MCF 10A (cell line): ENCODE measurements around the gene TNFAIP8L3. TPM values are rescaled to one million over a fixed set of nuclear protein-coding genes. Genes with fewer than 3 reads are reported as not detected.
A peak's percentile ranks its signal among the peaks of the same experiment; 100 is the strongest.

ENCODE experiments used
- BruUV-seq: library from RNA; stranded (reverse); fragments of 400-500 nt; replicated peaks from 2 replicates; lab custom pipeline; 2021; lab: Mats Ljungman, UMichigan
- CTCF ChIA-PET: fragments of 300-600 bp; sonication (Branson Sonifier 250); formaldehyde crosslinking; extraction: SDS; loops from one replicate; lab custom pipeline; 2021; ENCODE audit warnings: antibody characterized with exemption, inconsistent platforms; lab: Yijun Ruan, JAX
- POLR2A ChIA-PET: fragments of 300-600, 350-650 bp; sonication (Branson Sonifier 250); formaldehyde crosslinking; extraction: SDS; loops from one replicate; lab custom pipeline; 2020; ENCODE audit warnings: antibody characterized with exemption, inconsistent platforms; lab: Yijun Ruan, JAX
- DNase-seq: peaks from one replicate; pipeline ENCODE4 v3.0.0-alpha.2; 2018; ENCODE audit not compliant: unreplicated experiment
- H3K27ac Mint-ChIP-seq: one replicate; pipeline ENCODE4 v1.8.0; 2022; ENCODE audit warnings: mild to moderate bottlenecking, low read depth, mixed read lengths; ENCODE audit not compliant: unreplicated experiment
- H3K27me3 Mint-ChIP-seq: one replicate; pipeline ENCODE4 v1.8.0; 2022; ENCODE audit warnings: mixed read lengths; ENCODE audit not compliant: insufficient read depth, unreplicated experiment
- H3K36me3 Mint-ChIP-seq: one replicate; pipeline ENCODE4 v1.8.0; 2022; ENCODE audit warnings: mild to moderate bottlenecking, moderate library complexity, mixed read lengths; ENCODE audit not compliant: insufficient read depth, unreplicated experiment
- H3K4me1 Mint-ChIP-seq: one replicate; pipeline ENCODE4 v1.8.0; 2022; ENCODE audit warnings: mixed read lengths; ENCODE audit not compliant: insufficient read depth, unreplicated experiment
- H3K4me3 Mint-ChIP-seq: one replicate; pipeline ENCODE4 v1.8.0; 2022; ENCODE audit warnings: mild to moderate bottlenecking, moderate library complexity, mixed read lengths; ENCODE audit not compliant: unreplicated experiment
- H3K9me3 Mint-ChIP-seq: one replicate; pipeline ENCODE4 v1.8.0; 2022; ENCODE audit warnings: mixed read lengths; ENCODE audit not compliant: unreplicated experiment
- intact Hi-C: fragments of 100-400 bp; cut with micrococcal nuclease; formaldehyde crosslinking; loops from 2 replicates; pipeline ENCODE4 v1.14.1; 2022
- total RNA-seq: library from RNA; stranded (reverse); gene quantifications from 2 replicates; pipeline ENCODE4 v1.2.3, GENCODE V29; 2022
- TF ChIP-seq, protein P1 (sequence below): fragments of 200-600 bp; IDR thresholded peaks from one replicate; pipeline ENCODE4 v1.8.0; 2022; ENCODE audit warnings: antibody characterized with exemption, mild to moderate bottlenecking; ENCODE audit not compliant: unreplicated experiment

TNFAIP8L3 gene
- total RNA-seq, 1 experiment from 2014 or later, result 2.6 TPM

- TF ChIP-seq, protein P1, sequence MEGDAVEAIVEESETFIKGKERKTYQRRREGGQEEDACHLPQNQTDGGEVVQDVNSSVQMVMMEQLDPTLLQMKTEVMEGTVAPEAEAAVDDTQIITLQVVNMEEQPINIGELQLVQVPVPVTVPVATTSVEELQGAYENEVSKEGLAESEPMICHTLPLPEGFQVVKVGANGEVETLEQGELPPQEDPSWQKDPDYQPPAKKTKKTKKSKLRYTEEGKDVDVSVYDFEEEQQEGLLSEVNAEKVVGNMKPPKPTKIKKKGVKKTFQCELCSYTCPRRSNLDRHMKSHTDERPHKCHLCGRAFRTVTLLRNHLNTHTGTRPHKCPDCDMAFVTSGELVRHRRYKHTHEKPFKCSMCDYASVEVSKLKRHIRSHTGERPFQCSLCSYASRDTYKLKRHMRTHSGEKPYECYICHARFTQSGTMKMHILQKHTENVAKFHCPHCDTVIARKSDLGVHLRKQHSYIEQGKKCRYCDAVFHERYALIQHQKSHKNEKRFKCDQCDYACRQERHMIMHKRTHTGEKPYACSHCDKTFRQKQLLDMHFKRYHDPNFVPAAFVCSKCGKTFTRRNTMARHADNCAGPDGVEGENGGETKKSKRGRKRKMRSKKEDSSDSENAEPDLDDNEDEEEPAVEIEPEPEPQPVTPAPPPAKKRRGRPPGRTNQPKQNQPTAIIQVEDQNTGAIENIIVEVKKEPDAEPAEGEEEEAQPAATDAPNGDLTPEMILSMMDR, result no peak
- POLR2A ChIA-PET, result interaction anchor here (0.6 to 1.2 kb wide), 4 partner anchors 10 to 413 kb away, joined by 3 to 5 read pairs (median 4); no protein-coding TSS in a partner anchor
- Mint-ChIP-seq H3K27me3 (no peaks in the 10 kb centered on the region), H3K4me1 (peaks cover 6% of the 10 kb centered on the region), H3K9me3 (no peaks in the 10 kb centered on the region), H3K27ac (no peak overlapping the region), H3K4me3 (no peak overlapping the region), H3K36me3 (no peaks in the 10 kb centered on the region)
- CTCF ChIA-PET, result interaction anchor here (0.7 to 1.7 kb wide), 3 partner anchors 35 to 68 kb away, joined by 3 to 8 read pairs (median 3); no protein-coding TSS in a partner anchor
- no TSS peak for BruUV-seq
- intact Hi-C loops, result no loop called here
- DNase-seq, result no peak
These were observed 3.6 kb upstream of the TNFAIP8L3 start for GRCh38 chr15:51098331-51098619.

DNA sequence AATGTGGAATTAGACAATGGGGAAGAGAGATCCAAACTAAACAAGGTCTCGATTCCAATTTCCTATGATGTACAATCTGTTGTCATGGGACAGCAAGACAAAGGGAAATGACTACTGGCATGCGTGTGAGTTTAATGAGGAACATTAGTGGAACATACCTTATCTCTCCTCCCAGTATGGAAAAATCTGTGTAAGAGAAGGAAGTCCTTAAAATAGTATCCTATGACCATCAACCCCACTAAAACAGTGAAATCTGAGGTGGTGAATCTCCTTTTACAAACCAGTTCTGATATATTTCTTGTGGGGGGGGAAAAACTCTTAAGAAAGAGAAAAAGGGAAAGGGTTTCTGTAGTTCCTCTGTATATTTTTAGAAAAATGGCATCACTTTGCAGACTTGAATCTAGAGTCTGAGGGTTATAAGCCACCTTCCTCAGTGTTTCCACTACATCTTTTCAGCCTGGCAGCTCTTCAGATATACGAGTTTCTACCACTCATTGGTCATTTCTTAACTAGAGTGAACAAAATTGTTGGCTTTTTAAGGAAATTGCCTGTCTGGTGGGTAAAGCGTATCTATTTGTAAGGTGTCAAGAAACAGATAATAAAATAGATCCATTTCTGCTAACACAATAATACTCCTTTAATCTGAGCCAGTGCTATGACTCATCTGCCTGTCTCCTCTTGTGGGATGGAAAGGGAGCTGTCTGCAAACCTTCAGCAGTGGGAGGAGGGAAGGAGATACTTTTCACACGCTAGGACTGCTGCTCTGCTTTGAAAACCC is 3.0 kb upstream of the TNFAIP8L3 start:
- BruUV-seq, result no TSS peak
- ChIA-PET POLR2A (interaction anchor here (0.6 to 1.2 kb wide), 4 partner anchors 11 to 413 kb away, joined by 3 to 5 read pairs (median 4); no protein-coding TSS in a partner anchor), CTCF (interaction anchor here (0.7 to 1.7 kb wide), 4 partner anchors 36 to 72 kb away, joined by 3 to 8 read pairs (median 4); no protein-coding TSS in a partner anchor)
- intact Hi-C loops, result no loop called here
- Mint-ChIP-seq H3K4me3 (no peak overlapping the region), H3K9me3 (no peaks in the 10 kb centered on the region), H3K27me3 (no peaks in the 10 kb centered on the region), H3K4me1 (peaks cover 6% of the 10 kb centered on the region), H3K27ac (no peak overlapping the region), H3K36me3 (no peaks in the 10 kb centered on the region)
- TF ChIP-seq, protein P1, result no peak
- DNase-seq, result peak; percentile 69

DNA sequence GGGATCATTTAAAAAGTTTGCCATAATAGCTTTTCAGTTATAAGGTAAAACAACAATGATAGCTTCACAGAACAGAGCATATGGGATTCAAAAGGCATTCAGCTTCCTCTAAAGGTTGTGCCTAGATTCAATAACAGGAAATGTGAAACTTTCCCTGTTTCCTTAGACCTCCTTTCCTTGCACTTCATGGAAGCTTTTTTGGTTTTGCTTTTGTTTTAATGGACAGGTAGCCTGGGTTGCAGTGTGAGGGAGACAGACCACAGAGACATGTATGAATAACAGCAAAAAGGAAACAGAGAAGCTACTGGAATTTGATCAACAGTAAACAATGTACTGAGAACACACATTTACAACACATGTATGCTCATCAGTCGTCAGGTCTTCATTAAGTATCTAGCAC is 2.3 kb upstream of the TNFAIP8L3 start:
- no peak for DNase-seq
- Mint-ChIP-seq H3K36me3 (no peaks in the 10 kb centered on the region), H3K27ac (no peak overlapping the region), H3K9me3 (no peaks in the 10 kb centered on the region), H3K4me1 (peaks cover 6% of the 10 kb centered on the region), H3K27me3 (no peaks in the 10 kb centered on the region), H3K4me3 (no peak overlapping the region)
- no TSS peak for BruUV-seq
- TF ChIP-seq, protein P1, result no peak
- intact Hi-C loops, result no loop called here
- CTCF ChIA-PET, result interaction anchor here (0.7 to 1.0 kb wide), 2 partner anchors 17 to 73 kb away, joined by 4 read pairs; no protein-coding TSS in a partner anchor
- POLR2A ChIA-PET, result no interaction called here

DNA sequence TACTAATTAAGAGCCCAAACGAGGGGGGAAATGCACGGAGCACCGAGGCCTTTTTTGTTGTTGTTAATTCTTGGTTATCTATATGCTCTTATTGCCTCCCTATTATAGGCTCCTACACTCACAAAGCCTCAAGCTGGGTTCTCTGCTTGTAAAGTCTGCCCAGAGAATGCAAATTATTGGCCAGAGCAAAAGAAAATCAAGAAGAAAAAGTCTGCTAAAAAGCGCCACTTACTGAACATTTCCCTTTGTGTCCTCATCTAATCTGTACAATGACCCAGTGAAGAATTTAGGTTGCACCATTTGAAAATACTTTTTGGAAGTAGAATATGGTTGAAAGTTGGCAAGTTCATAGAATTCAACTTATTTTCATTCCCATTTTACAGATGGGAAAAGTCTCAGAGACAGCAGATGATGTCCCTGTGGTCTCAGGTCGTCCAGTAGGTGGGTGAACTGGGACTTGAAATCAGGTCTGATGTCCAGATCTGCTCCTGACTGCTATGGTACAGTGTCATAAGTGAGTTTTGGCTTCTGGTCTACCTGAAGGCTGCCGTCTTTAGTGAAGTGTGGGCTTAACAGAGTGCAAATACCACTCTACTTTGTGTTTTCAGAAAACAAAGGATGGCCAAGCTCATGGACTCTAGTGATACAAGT is 1.1 kb upstream of the TNFAIP8L3 start:
- no TSS peak for BruUV-seq
- H3K4me1 Mint-ChIP-seq, result peaks cover 10% of the 10 kb centered on the region
- intact Hi-C loops, result no loop called here
- no peak for DNase-seq
- CTCF ChIA-PET, result interaction anchor here (0.7 kb wide), 1 partner anchor 527 kb away, joined by 3 read pairs; the partner anchor contains the start of gene DMXL2
- no peaks in the 10 kb centered on the region for H3K27me3 Mint-ChIP-seq
- TF ChIP-seq, protein P1, result no peak
- POLR2A ChIA-PET, result interaction anchor here (1.4 kb wide), 1 partner anchor 10 kb away, joined by 4 read pairs; no protein-coding TSS in a partner anchor
- no peaks in the 10 kb centered on the region for H3K9me3 Mint-ChIP-seq
- H3K4me3 Mint-ChIP-seq, result no peak overlapping the region
- no peak overlapping the region for H3K27ac Mint-ChIP-seq
- H3K36me3 Mint-ChIP-seq, result no peaks in the 10 kb centered on the region
